OCI-LY1 (cell line): ENCODE data around the gene PRMT3.
"Not testable (repeated sequence)": the region's sequence is repeated elsewhere in the genome, so short reads cannot be mapped to it uniquely, and the experiment has no call there.

Experiments used
- H2AFZ ChIP-seq: fragments of 200-600 bp; sonication (generic), shearing (Covaris generic); 2 replicates; pipeline ENCODE4 v1.6.0; 2014; ENCODE audit warnings: antibody characterized with exemption, mild to moderate bottlenecking, low read length
- H3F3A ChIP-seq: fragments of 200-600 bp; sonication (generic), shearing (Covaris generic); 2 replicates; pipeline ENCODE4 v1.6.0; 2014; ENCODE audit warnings: mild to moderate bottlenecking, antibody characterized with exemption, low read length, moderate library complexity; ENCODE audit not compliant: insufficient read depth
- H3K27ac ChIP-seq: fragments of 200-600 bp; sonication (generic); 2 replicates; pipeline ENCODE4 v1.5.1; 2014; ENCODE audit warnings: low read length, mixed run types, mild to moderate bottlenecking, low read depth; ENCODE audit not compliant: poor library complexity, severe bottlenecking
- H3K27me3 ChIP-seq: fragments of 200-600 bp; sonication (generic); 2 replicates; pipeline ENCODE4 v1.6.0; 2014; ENCODE audit warnings: antibody characterized with exemption, mild to moderate bottlenecking, low read length, moderate library complexity; ENCODE audit not compliant: insufficient read depth
- H3K36me3 ChIP-seq: fragments of 200-600 bp; sonication (generic); 2 replicates; pipeline ENCODE4 v1.6.1; 2014; ENCODE audit warnings: mild to moderate bottlenecking, antibody characterized with exemption, low read length, moderate library complexity, mixed read lengths; ENCODE audit not compliant: insufficient read depth
- H3K4me1 ChIP-seq: fragments of 200-600 bp; sonication (generic); 2 replicates; pipeline ENCODE4 v1.5.1; 2014; ENCODE audit warnings: mild to moderate bottlenecking, low read length, moderate library complexity; ENCODE audit not compliant: insufficient read depth, severe bottlenecking
- H3K4me2 ChIP-seq: fragments of 200-600 bp; sonication (generic), shearing (Covaris generic); 2 replicates; pipeline ENCODE4 v1.6.1; 2014; ENCODE audit warnings: low read length
- H3K4me3 ChIP-seq: fragments of 200-600 bp; sonication (generic); 2 replicates; pipeline ENCODE4 v1.5.1; 2014; ENCODE audit warnings: low read length, low read depth, mild to moderate bottlenecking, mixed read lengths; ENCODE audit not compliant: poor library complexity, severe bottlenecking
- H3K79me2 ChIP-seq: fragments of 200-600 bp; shearing (Covaris generic); 2 replicates; pipeline ENCODE4 v1.6.1; 2016; ENCODE audit warnings: mixed run types, low read length, mixed read lengths; ENCODE audit not compliant: insufficient read depth
- H3K9ac ChIP-seq: fragments of 200-600 bp; sonication (generic), shearing (Covaris generic); 2 replicates; pipeline ENCODE4 v1.6.1; 2014; ENCODE audit warnings: mild to moderate bottlenecking, low read length, mixed read lengths
- H3K9me2 ChIP-seq: fragments of 200-600 bp; sonication (generic), shearing (Covaris generic); 2 replicates; pipeline ENCODE4 v1.6.1; 2014; ENCODE audit warnings: low read depth, mild to moderate bottlenecking, low read length, mixed read lengths
- H3K9me3 ChIP-seq: fragments of 200-600 bp; shearing (Covaris generic); 2 replicates; pipeline ENCODE4 v1.6.1; 2014; ENCODE audit warnings: low read length, mixed read lengths
- H4K20me1 ChIP-seq: fragments of 200-600 bp; sonication (generic), shearing (Covaris generic); 2 replicates; pipeline ENCODE4 v1.6.0; 2016; ENCODE audit warnings: mild to moderate bottlenecking, low read length; ENCODE audit not compliant: insufficient read depth
- CTCF ChIP-seq: fragments of 200-600 bp; sonication (generic), shearing (Covaris generic); IDR thresholded peaks from 2 replicates; pipeline ENCODE4 v1.5.1; 2017; ENCODE audit warnings: mild to moderate bottlenecking, antibody characterized with exemption, low read length, moderate library complexity, mixed read lengths
- EZH2 ChIP-seq: fragments of 200-600 bp; sonication (generic), shearing (Covaris generic); IDR thresholded peaks from 2 replicates; pipeline ENCODE4 v1.8.0; 2017; ENCODE audit warnings: borderline replicate concordance, mixed run types, mild to moderate bottlenecking, antibody characterized with exemption, low read length, moderate library complexity, mixed read lengths

The PRMT3 gene

GRCh38 chr11:20374741-20375300 is 12.7 kb upstream of the PRMT3 start:
- Histone ChIP-seq H3K9ac (no peak overlapping the region), H3K4me1 (no peaks in the 10 kb centered on the region), H3K79me2 (no peaks in the 10 kb centered on the region), H3K27me3 (no peaks in the 10 kb centered on the region), H2AFZ (no peak overlapping the region), H3K4me3 (no peak overlapping the region), H4K20me1 (no peaks in the 10 kb centered on the region), H3K27ac (no peak overlapping the region), H3K36me3 (peaks cover 48% of the 10 kb centered on the region), H3K9me2 (no peaks in the 10 kb centered on the region), H3K9me3 (no peaks in the 10 kb centered on the region), H3K4me2 (no peak overlapping the region), H3F3A (no peaks in the 10 kb centered on the region)
- TF ChIP-seq CTCF (no peak), EZH2 (no peak)

GRCh38 chr11:20376162-20376730 is 11.3 kb upstream of the PRMT3 start:
- peaks cover 44% of the 10 kb centered on the region for H3K36me3 ChIP-seq
- H3K9me2 ChIP-seq = no peaks in the 10 kb centered on the region
- TF ChIP-seq EZH2 (no peak), CTCF (no peak)
- no peak overlapping the region for H3K27ac ChIP-seq
- H3F3A ChIP-seq = no peaks in the 10 kb centered on the region
- H3K9me3 ChIP-seq = no peaks in the 10 kb centered on the region
- no peak overlapping the region for H3K9ac ChIP-seq
- H2AFZ ChIP-seq = no peak overlapping the region
- no peak overlapping the region for H3K4me2 ChIP-seq
- no peak overlapping the region for H3K4me3 ChIP-seq
- H3K27me3 ChIP-seq = no peaks in the 10 kb centered on the region
- no peaks in the 10 kb centered on the region for H3K79me2 ChIP-seq
- H3K4me1 ChIP-seq = no peaks in the 10 kb centered on the region
- no peaks in the 10 kb centered on the region for H4K20me1 ChIP-seq

DNA sequence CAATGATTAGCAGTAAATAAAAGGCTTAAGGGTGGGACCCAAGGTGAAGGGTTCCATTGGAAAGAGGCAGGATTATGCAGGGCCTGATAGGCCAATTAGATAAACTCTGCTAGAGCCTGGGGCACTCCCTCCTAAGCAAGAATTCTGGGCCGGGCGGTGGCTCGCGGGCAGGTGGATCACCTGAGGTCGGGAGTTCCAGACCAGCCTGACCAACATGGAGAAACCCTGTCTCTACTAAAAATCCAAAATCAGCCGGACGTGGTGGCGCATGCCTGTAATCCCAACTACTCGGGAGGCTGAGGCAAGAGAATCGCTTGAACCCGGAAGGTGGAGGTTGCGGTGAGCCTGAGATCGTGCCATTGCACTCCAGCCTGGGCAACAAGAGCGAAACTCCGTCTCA is 1.5 kb upstream of the PRMT3 start:
- not testable (repeated sequence) for H3F3A ChIP-seq, H3K27ac ChIP-seq, H2AFZ ChIP-seq, H3K4me3 ChIP-seq, H4K20me1 ChIP-seq, H3K9ac ChIP-seq, H3K27me3 ChIP-seq, H3K4me2 ChIP-seq, H3K9me3 ChIP-seq, H3K9me2 ChIP-seq
- peaks cover 12% of the 10 kb centered on the region for H3K79me2 ChIP-seq
- peaks cover 20% of the 10 kb centered on the region for H3K4me1 ChIP-seq
- H3K36me3 ChIP-seq = peaks cover 34% of the 10 kb centered on the region
